HG02588 (cell line): ENCODE data around the gene HYI.
"Not testable (repeated sequence)": the region's sequence is repeated elsewhere in the genome, so short reads cannot be mapped to it uniquely, and the experiment has no call there.

ENCODE experiments used
- ATAC-seq: cut with Tn5 transposase; IDR thresholded peaks from one replicate; pipeline ENCODE4 v1.9.1; 2021; ENCODE audit warnings: mild to moderate bottlenecking, moderate library complexity; ENCODE audit not compliant: unreplicated experiment

Gene HYI

DNA sequence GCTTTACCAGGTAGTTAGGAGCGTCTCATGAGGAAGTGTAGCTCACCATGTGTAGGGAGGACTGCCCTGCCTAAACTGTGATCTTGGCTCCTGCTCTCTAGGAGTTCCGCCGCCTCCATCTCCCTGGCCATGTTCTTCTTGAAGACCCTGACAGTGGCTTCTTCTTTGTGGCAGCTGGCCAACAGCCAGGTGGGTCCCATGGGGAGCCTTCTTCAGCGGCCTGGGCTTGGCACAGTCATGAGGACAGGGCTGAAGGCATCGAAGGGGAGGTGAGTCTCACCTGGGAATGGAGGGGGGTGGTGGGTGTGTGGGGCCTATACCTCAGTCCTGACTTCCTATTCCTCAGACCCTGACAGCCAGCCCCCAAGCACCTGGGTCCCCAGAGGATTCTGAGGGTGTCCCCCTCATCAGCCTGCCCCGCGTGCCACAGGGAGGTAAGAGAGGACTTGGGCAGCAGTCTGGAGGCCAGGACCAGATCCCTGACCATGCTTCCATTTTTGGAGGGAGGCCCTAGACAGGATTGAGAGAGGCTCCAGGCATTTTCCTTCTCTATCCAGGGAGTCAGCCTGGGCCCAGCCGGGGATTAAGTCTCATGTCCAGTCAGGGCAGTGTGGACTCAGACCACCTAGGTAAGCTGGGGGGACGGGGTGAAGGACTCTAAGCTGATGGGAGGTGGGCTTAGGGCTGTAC lies 21.4 kb downstream of the HYI start:
- no peak for ATAC-seq

GRCh38 chr1:43431676-43432075 lies 22.1 kb downstream of the HYI start:
- ATAC-seq, result no peak

DNA sequence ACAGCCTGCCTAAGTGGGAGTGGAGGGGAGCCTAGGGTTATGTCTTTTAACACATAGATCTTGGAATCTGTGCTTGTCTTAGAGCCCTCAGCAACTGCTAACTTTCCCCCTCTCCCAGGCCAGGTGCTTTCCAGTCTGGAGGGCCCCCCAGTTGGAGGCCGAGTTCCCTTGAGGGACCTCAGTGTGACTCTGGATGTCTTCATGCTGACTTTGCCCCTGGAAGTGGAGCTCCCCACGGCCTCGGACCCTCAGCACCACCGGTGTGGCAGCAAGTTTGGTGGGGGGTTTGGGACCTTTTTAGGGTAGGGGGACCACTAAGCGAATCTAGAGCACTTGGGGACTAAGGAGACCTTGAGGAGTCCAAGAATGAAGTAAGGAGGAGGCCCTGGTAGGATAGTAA lies 22.9 kb downstream of the HYI start:
- ATAC-seq, result no peak

GRCh38 chr1:43427941-43428340 lies 25.8 kb downstream of the HYI start:
- no peak for ATAC-seq

GRCh38 chr1:43427524-43427923 lies 26.2 kb downstream of the HYI start:
- ATAC-seq, result no peak

GRCh38 chr1:43426221-43426620 lies 27.5 kb downstream of the HYI start:
- ATAC-seq, result no peak

- ATAC-seq, result no peak
Observed at GRCh38 chr1:43425045-43425444, 28.7 kb downstream of the HYI start.

- no peak for ATAC-seq
Observed at GRCh38 chr1:43423672-43424550, 29.8 kb downstream of the HYI start.

DNA sequence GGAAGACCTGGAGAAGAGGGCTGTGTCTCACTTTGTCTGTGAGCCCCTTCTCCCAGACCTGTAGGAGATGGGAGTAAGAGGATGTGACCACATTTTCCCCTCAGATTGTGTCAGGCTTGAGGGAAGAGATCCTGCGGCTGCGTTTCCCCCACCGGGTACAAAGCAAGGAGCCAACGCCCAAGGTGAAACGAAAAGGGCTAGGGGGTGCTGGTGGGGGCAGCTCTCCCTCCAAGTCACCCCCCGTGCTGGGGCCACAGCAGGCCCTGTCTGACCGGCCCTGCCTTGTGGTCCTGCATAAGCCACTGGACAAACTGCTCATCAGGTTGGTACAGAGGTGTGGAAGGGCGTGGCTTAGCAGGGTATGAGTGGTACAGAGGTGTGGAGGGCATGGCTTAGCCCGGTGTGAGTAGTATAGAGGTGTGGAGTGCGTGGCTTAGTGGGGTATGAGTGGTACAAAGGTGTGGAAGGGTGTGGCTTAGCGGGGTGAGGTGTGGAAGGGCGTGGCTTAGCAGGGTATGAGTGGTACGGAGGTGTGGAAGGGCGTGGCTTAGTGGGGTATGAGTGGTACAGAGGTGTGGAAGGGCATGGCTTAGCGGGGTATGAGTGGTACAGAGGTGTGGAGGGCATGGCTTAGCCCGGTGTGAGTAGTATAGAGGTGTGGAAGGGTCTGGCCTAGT lies 30.6 kb downstream of the HYI start:
- ATAC-seq, result no peak

DNA sequence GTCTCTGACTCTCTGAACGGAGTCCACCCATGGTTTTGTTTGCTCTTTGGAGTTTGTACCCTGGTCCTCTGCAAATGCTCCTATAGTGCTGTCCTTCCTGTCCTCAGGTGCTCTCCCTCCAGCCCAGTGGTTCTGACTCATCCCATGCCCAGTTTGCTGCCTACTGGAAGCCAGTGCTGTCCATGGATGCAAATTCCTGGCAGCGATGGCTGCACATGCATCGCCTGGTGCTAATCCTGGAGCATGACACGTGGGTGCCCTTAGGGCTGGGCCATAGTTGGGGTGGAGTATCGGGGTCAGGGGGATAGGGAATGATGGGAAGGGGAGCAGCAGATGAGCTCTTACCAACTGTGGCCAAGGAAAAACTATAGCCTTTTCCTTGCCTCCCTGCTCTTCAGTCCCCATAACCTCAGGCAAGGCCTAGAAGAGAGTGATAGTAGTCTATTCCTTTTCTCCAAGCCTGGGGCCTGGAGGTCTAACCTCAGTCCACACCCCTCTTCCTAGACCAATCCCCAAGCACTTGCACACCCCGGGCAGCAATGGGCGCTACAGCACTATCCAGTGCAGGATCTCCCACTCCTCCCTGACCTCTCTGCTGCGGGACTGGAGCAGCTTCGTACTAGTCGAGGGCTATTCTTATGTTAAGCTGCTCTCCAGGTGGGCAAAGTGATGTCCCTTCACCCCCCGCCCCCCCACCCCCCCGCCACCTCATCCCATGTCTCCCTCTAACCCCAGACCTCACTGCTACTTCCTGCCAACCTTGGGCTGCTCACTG lies 31.6 kb downstream of the HYI start:
- ATAC-seq, result no peak

DNA sequence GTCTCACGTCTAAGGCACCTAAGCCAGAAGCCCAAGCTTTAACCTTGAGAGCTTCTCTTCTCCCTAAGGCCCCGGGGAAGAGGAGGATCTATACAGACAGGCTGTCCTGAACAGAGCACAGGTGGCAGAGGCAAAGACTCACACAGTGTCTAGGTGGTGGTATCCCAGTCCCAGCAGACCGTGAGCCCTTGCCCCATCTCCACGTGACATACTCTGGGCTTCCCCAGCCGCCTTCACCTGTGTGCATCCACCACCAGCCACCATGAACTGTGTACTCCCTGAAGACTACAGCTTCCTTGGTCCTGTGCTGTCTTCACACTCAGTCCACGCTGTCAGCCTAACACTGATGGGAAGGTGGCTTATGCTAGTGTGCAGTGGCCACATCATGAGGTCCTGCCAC lies 32.3 kb downstream of the HYI start:
- ATAC-seq, result no peak

DNA sequence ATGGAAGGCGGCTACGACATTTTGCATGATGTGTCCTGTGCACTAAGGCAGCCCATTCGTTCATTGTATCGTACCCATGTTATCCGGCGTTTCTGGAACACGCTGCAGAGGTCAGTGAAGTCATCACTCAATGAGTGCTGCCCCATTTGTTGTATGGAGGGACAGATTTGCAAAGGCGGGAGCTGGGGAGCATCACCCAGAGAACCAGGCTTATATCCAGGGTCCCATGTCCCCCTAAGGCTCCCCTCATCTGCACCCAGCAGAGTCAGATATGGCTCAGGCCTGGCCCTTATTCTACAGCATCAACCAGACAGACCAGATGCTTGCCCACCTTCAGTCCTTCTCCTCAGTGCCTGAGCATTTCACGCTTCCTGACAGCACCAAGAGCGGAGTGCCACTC lies 32.9 kb downstream of the HYI start:
- no peak for ATAC-seq

DNA sequence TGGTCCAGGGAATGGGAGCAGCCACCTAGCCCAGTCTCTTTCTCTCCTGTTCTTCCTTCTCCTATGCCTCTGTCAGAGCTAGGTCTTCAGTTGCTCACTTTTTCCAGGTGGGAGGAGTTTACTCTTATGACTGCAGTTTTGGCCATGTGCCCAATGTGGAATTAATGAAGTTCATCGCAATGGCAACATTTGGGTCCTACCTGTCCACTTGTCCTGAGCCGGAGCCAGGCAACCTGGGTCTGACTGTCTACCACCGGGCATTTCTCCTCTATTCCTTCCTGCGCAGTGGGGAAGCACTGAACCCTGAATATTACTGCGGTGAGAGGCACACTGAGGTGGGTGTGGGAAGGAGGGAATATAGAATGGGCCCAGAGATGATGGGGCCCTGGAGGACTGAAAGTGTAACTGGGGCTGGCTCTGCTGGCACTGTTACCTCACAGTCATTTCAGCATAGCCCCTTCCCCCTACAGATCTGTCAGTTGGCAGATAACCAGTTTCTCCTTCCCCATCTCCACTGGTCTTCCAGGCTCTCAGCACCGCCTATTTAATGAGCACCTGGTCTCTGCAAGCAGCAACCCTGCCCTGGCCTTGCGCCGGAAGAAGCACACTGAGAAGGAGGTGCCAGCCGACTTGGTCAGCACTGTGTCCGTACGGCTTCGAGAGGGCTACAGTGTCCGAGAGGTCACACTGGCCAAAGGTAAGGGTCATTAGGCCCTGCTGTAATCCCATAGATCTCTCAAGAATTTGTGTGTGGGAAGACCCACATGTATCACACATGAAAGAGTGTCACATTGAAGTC lies 33.9 kb downstream of the HYI start:
- ATAC-seq, result no peak

DNA sequence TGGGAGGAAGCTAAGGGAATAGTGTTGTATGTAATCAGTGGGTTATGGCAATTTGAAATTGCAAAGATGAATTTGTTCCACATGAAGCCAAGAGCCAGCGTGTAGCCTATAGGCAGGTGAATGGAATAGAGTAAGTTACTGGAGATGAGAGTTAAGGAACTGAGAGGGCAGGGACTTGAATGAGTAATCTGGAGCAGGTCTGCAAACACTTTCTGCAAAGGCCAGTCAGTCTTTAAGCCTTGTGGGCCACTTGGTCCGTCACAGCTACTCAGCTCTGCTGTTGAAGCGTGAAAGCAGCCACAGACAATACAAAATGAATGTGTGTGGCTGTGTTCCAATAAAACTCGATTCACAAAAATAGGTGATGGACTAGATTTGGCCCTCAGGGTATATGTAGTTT lies 34.9 kb downstream of the HYI start:
- ATAC-seq, result no peak

DNA sequence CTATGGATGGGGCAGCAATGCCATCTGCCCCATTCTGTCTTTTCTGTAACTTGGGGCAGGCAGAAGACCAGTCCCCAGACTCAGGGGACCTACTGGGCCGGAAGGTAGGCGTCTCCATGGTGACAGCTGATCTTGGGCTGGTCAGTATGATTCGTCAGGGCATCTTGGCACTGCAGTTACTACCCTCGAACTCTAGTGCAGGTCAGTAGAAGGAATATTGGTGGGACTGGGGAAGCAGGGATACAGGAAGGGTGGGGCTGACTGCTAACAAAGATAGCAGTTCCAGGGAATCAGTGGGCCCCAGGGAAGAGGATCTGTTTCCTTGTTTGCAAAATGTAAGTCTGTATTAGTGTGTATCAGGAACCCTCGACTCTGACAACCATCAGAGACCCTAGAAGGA lies 37.8 kb downstream of the HYI start:
- no peak for ATAC-seq

GRCh38 chr1:43414634-43415223 lies 39.0 kb downstream of the HYI start:
- no peak for ATAC-seq

- ATAC-seq, result not testable (repeated sequence)
Observed at GRCh38 chr1:43413426-43413825, 40.3 kb downstream of the HYI start.

DNA sequence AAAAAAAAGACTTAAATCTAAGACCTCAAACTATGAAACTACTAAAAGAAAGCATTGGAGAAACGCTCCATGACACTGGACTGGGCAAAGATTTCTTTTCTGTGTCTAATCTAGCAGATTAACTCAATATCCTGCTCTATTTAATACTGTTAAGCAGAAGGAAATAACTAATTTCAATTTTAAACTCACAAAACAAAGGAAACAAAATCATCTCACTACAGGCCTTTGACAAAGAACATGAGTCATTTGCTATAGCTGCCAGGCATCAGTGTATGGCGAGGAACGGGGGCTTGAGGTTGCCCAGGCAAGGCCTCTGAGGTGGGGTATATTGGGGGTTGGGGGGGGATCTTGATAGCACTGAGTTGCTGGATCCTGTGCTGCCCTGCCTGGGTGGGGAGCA lies 43.2 kb downstream of the HYI start:
- no peak for ATAC-seq

DNA sequence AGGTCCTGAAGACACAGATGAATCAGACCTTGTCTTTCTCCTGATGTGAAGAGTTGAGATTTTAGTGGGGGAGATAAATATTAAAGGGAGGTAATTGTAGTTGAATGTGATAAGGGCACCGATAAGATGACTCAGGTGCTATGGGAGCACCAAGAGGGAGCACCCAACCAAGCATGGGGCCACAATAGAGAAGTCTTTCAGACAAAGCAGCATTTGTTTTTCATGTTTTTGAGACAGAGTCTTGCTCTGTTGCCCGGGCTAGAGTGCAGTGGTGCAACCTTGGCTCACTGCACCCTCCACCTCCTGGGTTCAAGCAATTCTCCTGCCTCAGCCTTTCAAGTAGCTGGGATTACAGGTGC lies 47.9 kb downstream of the HYI start:
- no peak for ATAC-seq
